Adipose tissue (tissue), 3 donors: ENCODE data around the gene RBMS3. TPM values are rescaled to one million over a fixed set of nuclear protein-coding genes. Genes with fewer than 3 reads are reported as not detected.
"Not testable (repeated sequence)": the region's sequence is repeated elsewhere in the genome, so short reads cannot be mapped to it uniquely, and the experiment has no call there.

Experiments used
- H3K27ac ChIP-seq: one replicate; pipeline ENCODE4 v1.5.1; 2013; ENCODE audit warnings: low read depth, low read length
- WGBS, 3 donors: extraction: QIAGEN DNeasy Blood & Tissue Kit; methylation state at CpG; one replicate each; pipeline ENCODE4 v1.1.7; 2013; 5-methylcytosine and 5-hydroxymethylcytosine counted together
- polyA plus RNA-seq, 3 donors: library from polyadenylated mRNA; stranded (reverse); fragments of 200-250 nt; gene quantifications; one replicate each; pipeline ENCODE4 v1.2.3, GENCODE V29; 2013
- donor health status: healthy with polysubstance abuse.
- donor health status: Bipolar disorder and iron deficiency.
- donor health status: healthy.

The RBMS3 gene
- polyA plus RNA-seq, 3 donors = 1.4 to 16.2 (median 10.2) TPM

GRCh38 chr3:29356062-29356461 lies 75.2 kb downstream of the RBMS3 start:
- H3K27ac ChIP-seq = no peak overlapping the region
- WGBS, 3 donors = 69 to 86% (median 85%) methylated on average over 3 of the region's 3 CpGs

GRCh38 chr3:29360289-29360688 lies 79.4 kb downstream of the RBMS3 start:
- H3K27ac ChIP-seq = not testable (repeated sequence)
- 55 to 71% (median 68%) methylated on average over 1 to 2 of the region's 2 CpGs for WGBS, 3 donors

GRCh38 chr3:29363110-29363509 lies 82.2 kb downstream of the RBMS3 start:
- H3K27ac ChIP-seq = no peak overlapping the region
- 70 to 81% (median 78%) methylated on average over 2 of the region's 2 CpGs for WGBS, 3 donors

- WGBS, 3 donors = 74 to 82% (median 82%) methylated on average over 4 of the region's 4 CpGs
- H3K27ac ChIP-seq = no peak overlapping the region
Measured at GRCh38 chr3:29370021-29370420, 89.2 kb downstream of the RBMS3 start.

- no peak overlapping the region for H3K27ac ChIP-seq
- WGBS, 3 donors = 70 to 89% (median 73%) methylated on average over 4 of the region's 4 CpGs
Measured at GRCh38 chr3:29370476-29371420, 89.9 kb downstream of the RBMS3 start.

- H3K27ac ChIP-seq = no peak overlapping the region
Measured at GRCh38 chr3:29373131-29373680, 92.3 kb downstream of the RBMS3 start.

- H3K27ac ChIP-seq = no peak overlapping the region
Measured at GRCh38 chr3:29374226-29374625, 93.4 kb downstream of the RBMS3 start.

GRCh38 chr3:29379097-29379496 lies 98.2 kb downstream of the RBMS3 start:
- H3K27ac ChIP-seq = no peak overlapping the region

GRCh38 chr3:29381595-29381994 lies 100.7 kb downstream of the RBMS3 start:
- WGBS, 3 donors = 59 to 64% (median 63%) methylated on average over 1 of the region's 1 CpG
- H3K27ac ChIP-seq = no peak overlapping the region

GRCh38 chr3:29382409-29382808 lies 101.5 kb downstream of the RBMS3 start:
- WGBS, 3 donors = 56 to 64% (median 60%) methylated on average over 6 of the region's 6 CpGs
- no peak overlapping the region for H3K27ac ChIP-seq

- WGBS, 3 donors = 66 to 95% (median 94%) methylated on average over 1 of the region's 1 CpG
- H3K27ac ChIP-seq = no peak overlapping the region
Measured at GRCh38 chr3:29382845-29383244, 102.0 kb downstream of the RBMS3 start.

- no peak overlapping the region for H3K27ac ChIP-seq
- 56 to 59% (median 56%) methylated on average over 6 of the region's 6 CpGs for WGBS, 3 donors
Measured at GRCh38 chr3:29384640-29385039, 103.8 kb downstream of the RBMS3 start.

GRCh38 chr3:29385046-29385830 lies 104.4 kb downstream of the RBMS3 start:
- 65 to 70% (median 67%) methylated on average over 5 of the region's 5 CpGs for WGBS, 3 donors
- H3K27ac ChIP-seq = no peak overlapping the region

- WGBS, 3 donors = 53 to 87% (median 75%) methylated on average over 2 of the region's 2 CpGs
- H3K27ac ChIP-seq = no peak overlapping the region
Measured at GRCh38 chr3:29389362-29389761, 108.5 kb downstream of the RBMS3 start.

- no peak overlapping the region for H3K27ac ChIP-seq
Measured at GRCh38 chr3:29392625-29393388, 111.9 kb downstream of the RBMS3 start.

GRCh38 chr3:29393946-29394345 lies 113.1 kb downstream of the RBMS3 start:
- 77 to 86% (median 79%) methylated on average over 4 of the region's 4 CpGs for WGBS, 3 donors
- H3K27ac ChIP-seq = not testable (repeated sequence)

GRCh38 chr3:29397406-29397805 lies 116.5 kb downstream of the RBMS3 start:
- H3K27ac ChIP-seq = no peak overlapping the region
- WGBS, 3 donors = 82 to 98% (median 93%) methylated on average over 3 of the region's 3 CpGs

GRCh38 chr3:29398787-29399186 lies 117.9 kb downstream of the RBMS3 start:
- 63 to 72% (median 70%) methylated on average over 4 of the region's 4 CpGs for WGBS, 3 donors
- H3K27ac ChIP-seq = no peak overlapping the region
